Neural cell (in vitro differentiated cells): ENCODE measurements around the gene SRCAP.

ENCODE experiments used
- EP300 ChIP-seq: fragments of 450-650 bp; conservative IDR thresholded peaks from 2 replicates; pipeline ENCODE4 v1.6.1; 2014; ENCODE audit warnings: antibody characterized with exemption, mild to moderate bottlenecking, moderate library complexity; ENCODE audit not compliant: poor library complexity, severe bottlenecking
- EZH2 ChIP-seq: fragments of 200-600, 300-800 bp; shearing (Covaris generic), sonication (generic); IDR thresholded peaks from 2 replicates; pipeline ENCODE4 v1.6.1; 2014; ENCODE audit warnings: antibody characterized with exemption, low read length, borderline replicate concordance, mild to moderate bottlenecking; ENCODE audit not compliant: insufficient read depth, poor library complexity, severe bottlenecking
- POLR2AphosphoS5 ChIP-seq: IDR thresholded peaks from 2 replicates; pipeline ENCODE4 v1.6.1; 2012
- RAD21 ChIP-seq: fragments of 450-650 bp; conservative IDR thresholded peaks from 2 replicates; pipeline ENCODE4 v1.6.1; 2014; ENCODE audit warnings: antibody characterized with exemption, mild to moderate bottlenecking, moderate library complexity
- SMC3 ChIP-seq: fragments of 450-650 bp; conservative IDR thresholded peaks from 2 replicates; pipeline ENCODE4 v1.6.1; 2014; ENCODE audit warnings: antibody characterized with exemption, mild to moderate bottlenecking, moderate library complexity; ENCODE audit not compliant: poor library complexity
- TAF1 ChIP-seq: IDR thresholded peaks from 2 replicates; pipeline ENCODE4 v1.6.1; 2012; ENCODE audit warnings: low read depth
- TF ChIP-seq, protein P1 (sequence below): fragments of 450-650 bp; IDR thresholded peaks from 2 replicates; pipeline ENCODE4 v1.5.1; 2014; ENCODE audit warnings: antibody characterized with exemption, mild to moderate bottlenecking, moderate library complexity; ENCODE audit not compliant: poor library complexity, severe bottlenecking
- TF ChIP-seq, protein P2 (sequence below): IDR thresholded peaks from 2 replicates; pipeline ENCODE4 v1.6.1; 2012; ENCODE audit warnings: borderline replicate concordance

DNA sequence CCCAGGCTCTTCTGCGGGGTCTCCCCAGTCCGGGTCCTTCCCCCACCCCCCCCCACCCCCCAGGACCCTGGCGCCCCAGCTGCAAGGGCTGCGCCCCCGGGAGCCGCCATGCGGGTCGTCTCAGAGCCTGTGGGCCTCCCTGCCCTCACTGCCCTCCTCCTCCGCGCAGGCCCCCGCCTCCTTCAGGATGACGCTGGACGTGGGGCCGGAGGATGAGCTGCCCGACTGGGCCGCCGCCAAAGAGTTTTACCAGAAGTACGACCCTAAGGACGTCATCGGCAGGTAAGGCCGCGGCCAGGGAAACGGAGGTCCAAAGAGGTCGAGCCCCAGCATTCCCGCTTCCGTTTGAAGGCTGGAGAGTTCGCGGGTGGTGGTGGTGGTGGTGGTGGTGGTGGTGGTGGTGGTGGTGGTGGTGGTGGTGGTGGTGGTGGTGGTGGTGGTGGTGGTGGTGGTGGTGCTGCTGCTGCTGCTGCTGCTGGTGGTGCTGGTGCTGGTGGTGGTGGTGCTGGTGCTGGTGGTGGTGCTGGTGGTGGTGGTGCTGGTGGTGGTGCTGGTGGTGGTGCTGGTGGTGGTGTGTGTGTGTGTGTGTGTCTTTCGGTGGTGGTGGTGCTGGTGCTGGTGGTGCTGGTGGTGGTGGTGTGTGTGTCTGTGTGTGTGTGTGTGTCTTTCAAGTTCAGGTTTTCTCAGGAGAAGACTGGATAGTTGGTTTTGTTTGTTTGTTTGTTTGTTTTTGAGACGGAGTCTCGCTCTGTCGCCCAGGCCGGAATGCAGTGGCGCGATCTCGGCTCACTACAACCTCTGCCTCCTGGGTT, 49.9 kb downstream of the SRCAP start:
- TF ChIP-seq EP300 (no peak), TAF1 (no peak), POLR2AphosphoS5 (no peak), RAD21 (no peak), EZH2 (no peak), SMC3 (no peak)
- TF ChIP-seq, protein P1, sequence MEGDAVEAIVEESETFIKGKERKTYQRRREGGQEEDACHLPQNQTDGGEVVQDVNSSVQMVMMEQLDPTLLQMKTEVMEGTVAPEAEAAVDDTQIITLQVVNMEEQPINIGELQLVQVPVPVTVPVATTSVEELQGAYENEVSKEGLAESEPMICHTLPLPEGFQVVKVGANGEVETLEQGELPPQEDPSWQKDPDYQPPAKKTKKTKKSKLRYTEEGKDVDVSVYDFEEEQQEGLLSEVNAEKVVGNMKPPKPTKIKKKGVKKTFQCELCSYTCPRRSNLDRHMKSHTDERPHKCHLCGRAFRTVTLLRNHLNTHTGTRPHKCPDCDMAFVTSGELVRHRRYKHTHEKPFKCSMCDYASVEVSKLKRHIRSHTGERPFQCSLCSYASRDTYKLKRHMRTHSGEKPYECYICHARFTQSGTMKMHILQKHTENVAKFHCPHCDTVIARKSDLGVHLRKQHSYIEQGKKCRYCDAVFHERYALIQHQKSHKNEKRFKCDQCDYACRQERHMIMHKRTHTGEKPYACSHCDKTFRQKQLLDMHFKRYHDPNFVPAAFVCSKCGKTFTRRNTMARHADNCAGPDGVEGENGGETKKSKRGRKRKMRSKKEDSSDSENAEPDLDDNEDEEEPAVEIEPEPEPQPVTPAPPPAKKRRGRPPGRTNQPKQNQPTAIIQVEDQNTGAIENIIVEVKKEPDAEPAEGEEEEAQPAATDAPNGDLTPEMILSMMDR, result no peak
- TF ChIP-seq, protein P2, sequence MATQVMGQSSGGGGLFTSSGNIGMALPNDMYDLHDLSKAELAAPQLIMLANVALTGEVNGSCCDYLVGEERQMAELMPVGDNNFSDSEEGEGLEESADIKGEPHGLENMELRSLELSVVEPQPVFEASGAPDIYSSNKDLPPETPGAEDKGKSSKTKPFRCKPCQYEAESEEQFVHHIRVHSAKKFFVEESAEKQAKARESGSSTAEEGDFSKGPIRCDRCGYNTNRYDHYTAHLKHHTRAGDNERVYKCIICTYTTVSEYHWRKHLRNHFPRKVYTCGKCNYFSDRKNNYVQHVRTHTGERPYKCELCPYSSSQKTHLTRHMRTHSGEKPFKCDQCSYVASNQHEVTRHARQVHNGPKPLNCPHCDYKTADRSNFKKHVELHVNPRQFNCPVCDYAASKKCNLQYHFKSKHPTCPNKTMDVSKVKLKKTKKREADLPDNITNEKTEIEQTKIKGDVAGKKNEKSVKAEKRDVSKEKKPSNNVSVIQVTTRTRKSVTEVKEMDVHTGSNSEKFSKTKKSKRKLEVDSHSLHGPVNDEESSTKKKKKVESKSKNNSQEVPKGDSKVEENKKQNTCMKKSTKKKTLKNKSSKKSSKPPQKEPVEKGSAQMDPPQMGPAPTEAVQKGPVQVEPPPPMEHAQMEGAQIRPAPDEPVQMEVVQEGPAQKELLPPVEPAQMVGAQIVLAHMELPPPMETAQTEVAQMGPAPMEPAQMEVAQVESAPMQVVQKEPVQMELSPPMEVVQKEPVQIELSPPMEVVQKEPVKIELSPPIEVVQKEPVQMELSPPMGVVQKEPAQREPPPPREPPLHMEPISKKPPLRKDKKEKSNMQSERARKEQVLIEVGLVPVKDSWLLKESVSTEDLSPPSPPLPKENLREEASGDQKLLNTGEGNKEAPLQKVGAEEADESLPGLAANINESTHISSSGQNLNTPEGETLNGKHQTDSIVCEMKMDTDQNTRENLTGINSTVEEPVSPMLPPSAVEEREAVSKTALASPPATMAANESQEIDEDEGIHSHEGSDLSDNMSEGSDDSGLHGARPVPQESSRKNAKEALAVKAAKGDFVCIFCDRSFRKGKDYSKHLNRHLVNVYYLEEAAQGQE, result no peak
